NT2/D1 (cell line): ENCODE measurements around the gene CCT3.
"Not testable (repeated sequence)": the region's sequence is repeated elsewhere in the genome, so short reads cannot be mapped to it uniquely, and the experiment has no call there.

Source experiments
- DNase-seq: peaks from one replicate; pipeline ENCODE4 v3.0.0-alpha.2; 2011; ENCODE audit warnings: low read depth, low spot score
- H3K27me3 ChIP-seq: 2 replicates; pipeline ENCODE4 v1.6.0; 2011; ENCODE audit warnings: mild to moderate bottlenecking; ENCODE audit not compliant: insufficient read length, insufficient read depth
- H3K36me3 ChIP-seq: 2 replicates; pipeline ENCODE4 v1.6.1; 2011; ENCODE audit warnings: mild to moderate bottlenecking, low read length, mixed read lengths; ENCODE audit not compliant: insufficient read depth, insufficient read length
- H3K4me1 ChIP-seq: 2 replicates; pipeline ENCODE4 v1.5.1; 2011; ENCODE audit not compliant: insufficient read depth, insufficient read length
- H3K4me3 ChIP-seq: 2 replicates; pipeline ENCODE4 v1.5.1; 2011; ENCODE audit warnings: low read depth; ENCODE audit not compliant: insufficient read length
- H3K9ac ChIP-seq: 2 replicates; pipeline ENCODE4 v1.6.0; 2011; ENCODE audit warnings: low read depth; ENCODE audit not compliant: insufficient read length
- H3K9me3 ChIP-seq: 2 replicates; pipeline ENCODE4 v1.5.1; 2011; ENCODE audit warnings: mild to moderate bottlenecking, low read length; ENCODE audit not compliant: insufficient read depth
- SUZ12 ChIP-seq: IDR thresholded peaks from 2 replicates; pipeline ENCODE4 v1.6.1; 2011; ENCODE audit not compliant: insufficient read length, insufficient read depth; ENCODE audit errors: extremely low read depth
- YY1 ChIP-seq: IDR thresholded peaks from 2 replicates; pipeline ENCODE4 v1.6.1; 2011; ENCODE audit not compliant: insufficient read length, insufficient read depth
- ZNF274 ChIP-seq: IDR thresholded peaks from 2 replicates; pipeline ENCODE4 v1.6.1; 2011; ENCODE audit warnings: mild to moderate bottlenecking, low read depth, low read length

The CCT3 gene

GRCh38 chr1:156344409-156344808, 6.3 kb upstream of the CCT3 start:
- DNase-seq, result no peak
- Histone ChIP-seq H3K9ac (no peak overlapping the region), H3K27me3 (no peaks in the 10 kb centered on the region), H3K4me3 (no peak overlapping the region), H3K9me3 (no peaks in the 10 kb centered on the region), H3K36me3 (no peaks in the 10 kb centered on the region), H3K4me1 (no peaks in the 10 kb centered on the region)
- no peak for TF ChIP-seq YY1
- no peak for TF ChIP-seq SUZ12
- no peak for TF ChIP-seq ZNF274

- TF ChIP-seq YY1 (no peak), SUZ12 (no peak), ZNF274 (no peak)
- no peak overlapping the region for H3K4me3 ChIP-seq
Measured at GRCh38 chr1:156342166-156342955, 4.3 kb upstream of the CCT3 start.

GRCh38 chr1:156337888-156338179, 258 bp downstream of the CCT3 start:
- no peaks in the 10 kb centered on the region for H3K9me3 ChIP-seq
- TF ChIP-seq ZNF274 (no peak), SUZ12 (no peak), YY1 (no peak)
- H3K36me3 ChIP-seq, result peaks cover 47% of the 10 kb centered on the region
- no peaks in the 10 kb centered on the region for H3K4me1 ChIP-seq
- H3K9ac ChIP-seq, result peak overlapping the region; percentile 99
- H3K4me3 ChIP-seq, result peak overlapping the region; percentile 92
- no peaks in the 10 kb centered on the region for H3K27me3 ChIP-seq
- no peak for DNase-seq

More at GRCh38 chr1:156342166-156342955, 4.3 kb upstream of the CCT3 start:
- no peak for DNase-seq
- H3K9me3 ChIP-seq, result no peaks in the 10 kb centered on the region
- H3K9ac ChIP-seq, result no peak overlapping the region
- H3K36me3 ChIP-seq, result peaks cover 1% of the 10 kb centered on the region
- H3K27me3 ChIP-seq, result no peaks in the 10 kb centered on the region
- H3K4me1 ChIP-seq, result no peaks in the 10 kb centered on the region

GRCh38 chr1:156337052-156337887, 822 bp downstream of the CCT3 start:
- peaks cover 52% of the 10 kb centered on the region for H3K36me3 ChIP-seq

GRCh38 chr1:156336242-156336641, 1.9 kb downstream of the CCT3 start:
- TF ChIP-seq YY1, result no peak
- TF ChIP-seq SUZ12, result no peak
- no peak for TF ChIP-seq ZNF274
- H3K9me3 ChIP-seq, result no peaks in the 10 kb centered on the region
- H3K36me3 ChIP-seq, result peaks cover 62% of the 10 kb centered on the region
- no peaks in the 10 kb centered on the region for H3K27me3 ChIP-seq
- no peak for DNase-seq
- peak overlapping the region; percentile 44 for H3K9ac ChIP-seq
- H3K4me3 ChIP-seq, result peak overlapping the region; percentile 92
- no peaks in the 10 kb centered on the region for H3K4me1 ChIP-seq

More at GRCh38 chr1:156337052-156337887, 822 bp downstream of the CCT3 start:
- Histone ChIP-seq H3K9ac (peak overlapping the region; percentile 99), H3K4me1 (no peaks in the 10 kb centered on the region), H3K4me3 (peak overlapping the region; percentile 92), H3K9me3 (no peaks in the 10 kb centered on the region), H3K27me3 (no peaks in the 10 kb centered on the region)
- TF ChIP-seq ZNF274 (no peak), SUZ12 (no peak), YY1 (no peak)
- no peak for DNase-seq

GRCh38 chr1:156323179-156323578, 14.9 kb downstream of the CCT3 start:
- H3K9ac ChIP-seq, H3K27me3 ChIP-seq, DNase-seq, H3K4me3 ChIP-seq, H3K4me1 ChIP-seq, H3K9me3 ChIP-seq: not testable (repeated sequence)
- H3K36me3 ChIP-seq, result peaks cover 87% of the 10 kb centered on the region

- no peak for DNase-seq
- Histone ChIP-seq H3K36me3 (peaks cover 95% of the 10 kb centered on the region), H3K4me1 (no peaks in the 10 kb centered on the region), H3K9me3 (no peaks in the 10 kb centered on the region), H3K27me3 (no peaks in the 10 kb centered on the region), H3K4me3 (no peak overlapping the region), H3K9ac (no peak overlapping the region)
- TF ChIP-seq SUZ12 (no peak), YY1 (no peak), ZNF274 (no peak)
Measured at GRCh38 chr1:156320560-156320959, 17.5 kb downstream of the CCT3 start.
